DMS 273 (cell line): ENCODE measurements around the gene VPS4B.
A peak's percentile ranks its signal among the peaks of the same experiment; 100 is the strongest.
"Not testable (repeated sequence)": the region's sequence is repeated elsewhere in the genome, so short reads cannot be mapped to it uniquely, and the experiment has no call there.

ENCODE experiments used
- DNase-seq: peaks from one replicate; lab custom pipeline; 2025; ENCODE audit not compliant: unreplicated experiment; lab: John Stamatoyannopoulos, UW

The VPS4B gene

GRCh38 chr18:63373161-63373560 lies 49.1 kb downstream of the VPS4B start:
- DNase-seq: no peak

- DNase-seq: no peak
Observed at GRCh38 chr18:63368611-63369010, 53.7 kb downstream of the VPS4B start.

GRCh38 chr18:63367053-63367953 lies 55.0 kb downstream of the VPS4B start, which contains the start of gene KDSR:
Gene KDSR (minus strand): TSS chr18:63367206. CDS start chr18:63367118, 88 bp downstream.
- DNase-seq: peak; percentile 99

GRCh38 chr18:63366213-63367052 lies 55.8 kb downstream of the VPS4B start:
- peak; percentile 62 for DNase-seq

- peak; percentile 59 for DNase-seq
Observed at GRCh38 chr18:63365876-63366212, 56.4 kb downstream of the VPS4B start.

GRCh38 chr18:63363951-63364350 lies 58.3 kb downstream of the VPS4B start:
- no peak for DNase-seq

- not testable (repeated sequence) for DNase-seq
Observed at GRCh38 chr18:63363420-63363819, 58.9 kb downstream of the VPS4B start.

GRCh38 chr18:63356272-63356896 lies 65.9 kb downstream of the VPS4B start:
- DNase-seq: no peak

- DNase-seq: no peak
Observed at GRCh38 chr18:63350230-63350629, 72.0 kb downstream of the VPS4B start.

- no peak for DNase-seq
Observed at GRCh38 chr18:63348508-63349136, 73.7 kb downstream of the VPS4B start.

GRCh38 chr18:63346480-63347183 lies 75.6 kb downstream of the VPS4B start:
- DNase-seq: no peak

- no peak for DNase-seq
Observed at GRCh38 chr18:63346031-63346430, 76.2 kb downstream of the VPS4B start.

GRCh38 chr18:63344918-63345317 lies 77.4 kb downstream of the VPS4B start:
- no peak for DNase-seq

- no peak for DNase-seq
Observed at GRCh38 chr18:63344263-63344662, 78.0 kb downstream of the VPS4B start.

- peak; percentile 8 for DNase-seq
Observed at GRCh38 chr18:63342206-63342605, 80.1 kb downstream of the VPS4B start.

GRCh38 chr18:63339920-63340484 lies 82.3 kb downstream of the VPS4B start:
- peak; percentile 74 for DNase-seq
